D721Med (cell line): Measurements from ENCODE around the gene ACOX2.

Experiments
- DNase-seq: peaks from one replicate; pipeline ENCODE4 v3.0.0; 2011; ENCODE audit warnings: low spot score; ENCODE audit not compliant: insufficient read length
- FAIRE-seq: peaks from 2 replicates; lab custom pipeline; 2011; peaks lifted over from hg19 to GRCh38; lab: Jason Lieb, UNC
- TF ChIP-seq, protein P1 (sequence below): IDR thresholded peaks from 2 replicates; pipeline ENCODE4 v1.5.1; 2012; ENCODE audit warnings: mild to moderate bottlenecking, control low read depth; ENCODE audit not compliant: insufficient read depth; ENCODE audit errors: missing control alignments

Gene ACOX2

DNA sequence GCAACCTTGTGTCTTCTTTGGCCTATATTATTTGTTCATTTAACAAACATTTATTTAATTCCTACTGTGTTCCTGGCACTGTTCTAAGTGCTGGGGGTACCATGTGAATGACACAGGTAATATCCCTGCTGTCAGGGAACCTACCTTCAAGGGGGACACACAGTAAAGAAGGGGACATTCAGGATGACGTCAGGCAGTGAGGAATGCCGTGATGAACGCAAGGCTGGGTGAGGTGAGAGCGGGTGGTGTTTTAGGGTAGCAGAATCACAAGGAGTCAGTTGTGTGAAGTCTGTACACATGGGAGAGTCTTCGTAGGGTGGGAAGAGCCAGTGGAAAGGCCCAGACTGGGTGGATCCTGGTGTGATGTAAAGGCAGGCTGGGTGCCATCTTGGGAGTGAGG lies 41.9 kb upstream of the ACOX2 start:
- FAIRE-seq: no peak
- TF ChIP-seq, protein P1, sequence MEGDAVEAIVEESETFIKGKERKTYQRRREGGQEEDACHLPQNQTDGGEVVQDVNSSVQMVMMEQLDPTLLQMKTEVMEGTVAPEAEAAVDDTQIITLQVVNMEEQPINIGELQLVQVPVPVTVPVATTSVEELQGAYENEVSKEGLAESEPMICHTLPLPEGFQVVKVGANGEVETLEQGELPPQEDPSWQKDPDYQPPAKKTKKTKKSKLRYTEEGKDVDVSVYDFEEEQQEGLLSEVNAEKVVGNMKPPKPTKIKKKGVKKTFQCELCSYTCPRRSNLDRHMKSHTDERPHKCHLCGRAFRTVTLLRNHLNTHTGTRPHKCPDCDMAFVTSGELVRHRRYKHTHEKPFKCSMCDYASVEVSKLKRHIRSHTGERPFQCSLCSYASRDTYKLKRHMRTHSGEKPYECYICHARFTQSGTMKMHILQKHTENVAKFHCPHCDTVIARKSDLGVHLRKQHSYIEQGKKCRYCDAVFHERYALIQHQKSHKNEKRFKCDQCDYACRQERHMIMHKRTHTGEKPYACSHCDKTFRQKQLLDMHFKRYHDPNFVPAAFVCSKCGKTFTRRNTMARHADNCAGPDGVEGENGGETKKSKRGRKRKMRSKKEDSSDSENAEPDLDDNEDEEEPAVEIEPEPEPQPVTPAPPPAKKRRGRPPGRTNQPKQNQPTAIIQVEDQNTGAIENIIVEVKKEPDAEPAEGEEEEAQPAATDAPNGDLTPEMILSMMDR: no peak
- no peak for DNase-seq

DNA sequence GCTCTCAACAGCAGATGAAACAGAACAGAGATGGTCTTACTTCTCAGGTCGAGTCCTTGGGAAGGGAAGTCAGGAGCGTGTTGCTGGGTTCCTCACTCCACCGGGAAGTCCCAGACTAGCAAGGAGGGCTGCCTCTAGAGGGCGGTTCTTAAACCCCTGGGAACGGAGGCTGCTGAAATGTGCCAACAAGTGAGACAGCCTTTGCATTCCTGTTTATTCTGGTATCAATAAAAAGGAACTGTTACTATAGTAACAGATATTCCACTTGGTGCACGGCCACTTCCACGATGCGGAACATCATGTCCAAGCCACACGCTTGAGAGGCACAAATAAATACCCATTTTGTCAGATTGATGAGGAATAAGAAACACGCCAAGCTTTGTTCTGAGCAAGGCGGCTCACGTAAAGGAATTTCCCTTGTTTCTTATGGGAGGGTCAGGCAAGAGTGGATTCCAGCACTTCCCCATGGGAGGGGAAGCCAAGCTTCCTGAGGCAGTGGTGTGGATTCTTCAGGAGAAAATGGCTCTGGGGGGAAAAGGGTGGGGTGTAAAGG lies 40.4 kb upstream of the ACOX2 start, which contains the start of gene FAM107A:
Gene FAM107A, minus strand, starts transcription at position 123 of the 553 bp plus-strand sequence. CDS start 7,531 bp downstream, outside the sequence.
- DNase-seq: no peak
- no peak for FAIRE-seq
- TF ChIP-seq, protein P1: no peak

DNA sequence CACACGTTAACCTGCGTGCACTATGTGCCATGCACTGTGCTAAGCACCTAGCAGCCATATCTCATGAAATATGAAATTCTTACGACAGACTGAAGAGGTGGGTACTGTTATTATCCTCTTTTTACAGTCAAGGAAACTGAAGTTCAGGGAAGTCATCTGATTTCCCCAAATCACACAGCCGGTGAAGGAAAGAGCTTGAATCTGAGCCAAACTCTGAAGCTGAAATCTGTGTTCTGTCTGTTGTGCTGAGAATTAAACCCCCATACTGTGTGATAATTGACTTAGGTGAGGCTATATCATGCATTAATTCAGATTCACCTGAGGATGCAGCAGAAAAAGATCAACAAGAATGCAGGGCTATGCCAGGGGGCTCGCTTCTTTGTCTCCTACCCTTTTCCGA lies 39.7 kb upstream of the ACOX2 start:
- TF ChIP-seq, protein P1: no peak
- DNase-seq: no peak
- FAIRE-seq: no peak

DNA sequence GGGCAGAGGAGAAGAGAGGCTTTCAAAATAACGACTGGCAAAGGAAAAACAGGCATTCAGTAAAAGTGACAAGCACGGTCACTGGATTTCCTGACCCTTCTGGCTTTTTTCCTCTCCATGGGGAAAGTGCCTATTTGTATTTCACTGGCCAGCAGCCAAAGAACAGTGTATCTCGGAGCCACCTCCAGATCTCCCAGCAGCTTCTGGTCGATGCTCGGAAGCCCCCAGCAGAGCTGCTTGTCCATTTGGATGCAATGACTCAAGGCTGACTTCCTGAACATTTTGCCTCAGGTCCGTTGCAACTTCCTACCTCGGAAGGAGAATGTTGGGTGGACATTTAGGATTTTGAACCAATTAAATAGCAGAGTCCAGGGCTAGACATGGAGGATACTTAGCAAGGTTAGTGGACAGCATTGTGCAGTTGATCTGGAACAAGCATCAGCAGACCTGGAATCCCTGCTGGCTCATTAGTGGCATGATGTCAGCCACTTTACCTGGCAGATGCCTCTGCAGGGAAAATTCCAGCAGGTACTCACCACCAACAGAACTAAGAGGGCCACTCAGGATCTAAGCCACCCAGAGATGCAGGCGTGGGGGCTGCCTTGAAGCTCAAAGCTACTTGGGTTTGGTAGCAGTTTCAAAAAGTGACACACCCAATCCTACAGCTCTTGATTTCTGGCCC lies 39.1 kb upstream of the ACOX2 start:
- FAIRE-seq: no peak
- DNase-seq: no peak

DNA sequence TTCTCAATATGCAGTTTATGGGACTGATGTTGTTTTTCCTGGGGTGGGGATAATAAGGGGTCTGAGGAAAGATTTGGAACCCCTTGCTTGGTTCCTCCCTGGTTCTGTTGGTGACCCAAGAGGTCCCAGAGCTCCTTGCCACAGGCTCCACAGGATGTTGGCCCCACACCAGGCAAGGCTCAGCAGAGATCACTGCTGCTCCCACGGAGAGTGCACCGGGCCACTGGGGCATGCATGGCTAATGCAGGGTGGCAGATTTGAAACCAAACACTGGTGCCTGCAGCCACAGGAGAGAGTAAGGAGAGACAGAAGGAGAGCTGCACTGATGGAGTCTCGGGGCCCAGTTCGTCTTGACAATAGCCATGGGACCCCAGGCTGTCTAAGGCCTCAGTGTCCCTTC lies 37.7 kb upstream of the ACOX2 start:
- DNase-seq (no peak), FAIRE-seq (no peak)
- TF ChIP-seq, protein P1: no peak

More for the DNA sequence above, 39.1 kb upstream of the ACOX2 start:
- TF ChIP-seq, protein P1: no peak

DNA sequence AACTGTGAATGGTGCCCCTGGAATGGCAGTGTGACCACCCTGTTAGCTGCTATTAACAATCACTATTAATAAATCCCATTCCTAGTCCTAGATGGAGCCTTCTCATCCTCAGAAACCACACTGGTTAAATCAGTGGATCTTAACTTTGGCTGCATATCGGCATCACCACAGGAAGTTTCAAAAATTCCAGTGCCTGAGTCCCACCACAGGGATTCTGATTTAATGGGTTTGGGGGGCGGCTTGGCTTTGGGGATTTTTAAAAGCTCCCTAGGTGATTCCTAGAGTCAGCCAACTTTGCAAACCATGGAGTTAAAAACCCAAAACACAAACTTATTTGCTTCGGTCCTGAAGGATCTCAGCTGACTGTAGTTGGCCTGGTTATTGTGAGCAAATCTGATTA lies 37.1 kb upstream of the ACOX2 start:
- DNase-seq (no peak), FAIRE-seq (no peak)
- TF ChIP-seq, protein P1: no peak

DNA sequence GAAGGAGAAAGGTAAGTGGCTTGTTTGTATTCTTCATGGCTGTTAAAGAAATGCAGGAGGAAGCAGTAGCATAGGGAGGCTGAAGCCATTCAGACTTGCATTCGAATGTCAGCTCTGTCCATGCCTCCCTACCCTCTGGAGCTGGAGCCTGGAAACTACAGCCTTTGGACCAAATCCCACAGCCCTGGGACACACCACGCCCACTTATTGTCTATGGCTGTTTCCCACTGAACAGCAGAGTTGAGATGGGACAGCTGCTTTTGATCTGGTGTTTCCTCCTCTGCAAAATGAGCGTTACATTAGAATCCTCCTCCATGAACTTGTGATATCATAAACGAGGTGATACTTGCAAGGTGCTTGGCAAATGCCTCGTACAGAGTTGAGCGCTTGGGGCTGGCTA lies 36.6 kb upstream of the ACOX2 start:
- no peak for FAIRE-seq
- TF ChIP-seq, protein P1: no peak
- no peak for DNase-seq
